ENCODE results near the gene RBPJ.
"Not testable (repeated sequence)": the region's sequence is repeated elsewhere in the genome, so short reads cannot be mapped to it uniquely, and the experiment has no call there.

GRCh38 chr4:26359521-26359920, 38.7 kb downstream of the RBPJ start:
- not testable (repeated sequence) for TF ChIP-seq CTCF, POLR2A (IDR thresholded peaks at IDR 0.05)
